Lung (tissue), 13 donors: ENCODE data around the gene SCAF11. TPM values are rescaled to one million over a fixed set of nuclear protein-coding genes. Genes with fewer than 3 reads are reported as not detected.
A peak's percentile ranks its signal among the peaks of the same experiment; 100 is the strongest.

Experiments used
- ATAC-seq: fragments of 200-7000 bp; cut with Tn5 transposase; one replicate; pipeline ENCODE4 v1.9.1; 2020; ENCODE audit warnings: moderate number of reproducible peaks; ENCODE audit not compliant: insufficient read depth, low FRiP score
- DNase-seq, 3 donors: peaks; one replicate each; pipeline ENCODE4 v3.0.0-alpha.2; 2013 to 2017
- H3K27ac ChIP-seq, 2 donors: one replicate each; pipeline ENCODE4 v1.5.1; 2013; ENCODE audit warnings: mild to moderate bottlenecking in 2 of 2, moderate library complexity in 2 of 2, control low read depth in 1 of 2, inconsistent platforms in 1 of 2, low read depth in 1 of 2, low read length in 1 of 2
- H3K27me3 ChIP-seq, 3 donors: one replicate each; pipeline ENCODE4 v1.5.1; 2013; ENCODE audit warnings: low read length in 2 of 3; ENCODE audit not compliant: control insufficient read depth in 3 of 3, insufficient read depth in 3 of 3
- H3K36me3 ChIP-seq, 4 donors: one replicate each; pipeline ENCODE4 v1.5.1; 2013; ENCODE audit warnings: low read length in 4 of 4, mild to moderate bottlenecking in 1 of 4, moderate library complexity in 1 of 4; ENCODE audit not compliant: control insufficient read depth in 4 of 4, insufficient read depth in 4 of 4
- H3K4me1 ChIP-seq, 5 donors: one replicate each; pipeline ENCODE4 v1.5.1; 2013; ENCODE audit warnings: low read length in 5 of 5, mild to moderate bottlenecking in 2 of 5, moderate library complexity in 1 of 5; ENCODE audit not compliant: control insufficient read depth in 5 of 5, insufficient read depth in 5 of 5
- H3K4me3 ChIP-seq: one replicate; pipeline ENCODE4 v1.5.1; 2013; ENCODE audit warnings: mild to moderate bottlenecking, control low read depth, moderate library complexity
- H3K9ac ChIP-seq, 2 donors: one replicate each; pipeline ENCODE4 v1.5.1; 2013; ENCODE audit warnings: low read length in 2 of 2, control low read depth in 1 of 2; ENCODE audit not compliant: insufficient read depth in 1 of 2
- H3K9me3 ChIP-seq, 4 donors: one replicate each; pipeline ENCODE4 v1.5.1; 2013; ENCODE audit warnings: low read length in 3 of 4, mild to moderate bottlenecking in 1 of 4, moderate library complexity in 1 of 4; ENCODE audit not compliant: control insufficient read depth in 4 of 4, insufficient read depth in 3 of 4
- CTCF ChIP-seq: IDR thresholded peaks from 2 replicates; pipeline ENCODE4 v1.5.1; 2012; ENCODE audit warnings: mild to moderate bottlenecking; ENCODE audit errors: control extremely low read depth, extremely low read depth
- WGBS, 2 donors: extraction: QIAGEN DNeasy Blood & Tissue Kit; methylation state at CpG; one replicate each; pipeline ENCODE4 v1.1.7; 2013; 5-methylcytosine and 5-hydroxymethylcytosine counted together
- polyA plus RNA-seq, 2 donors: library from polyadenylated mRNA; stranded (reverse); fragments of 200-250 nt; gene quantifications; one replicate each; pipeline ENCODE4 v1.2.1, GENCODE V29; 2013
- small RNA-seq: library from RNA; depleted of rRNA; stranded (forward); fragments of <200 nt; gene quantifications from one replicate; pipeline ENCODE3, GENCODE V24; 2014; ENCODE audit warnings: low replicate concordance
- total RNA-seq, 2 donors: library from RNA; depleted of rRNA in 1 of 2; stranded (reverse); fragments of >200 nt in 1 of 2; gene quantifications; one replicate each; pipeline ENCODE4 v1.2.1, GENCODE V29; 2014 to 2021
- donor health status: control.
- donor health status: control.
- donor health status: Bipolar disorder and iron deficiency.
- donor health status: healthy.
- donor health status: DM: yes; HTN: yes; CAD: no.

Gene SCAF11
- total and polyA plus RNA-seq, 4 donors = 27.2 to 230 (median 62.9) TPM

GRCh38 chr12:45878630-45879255 is 111.6 kb downstream of the SCAF11 start:
- Histone ChIP-seq H3K9ac (no peak overlapping the region), H3K27me3 (no peaks in the 10 kb centered on the region), H3K36me3 (peaks cover 7 to 31% (median 19%) of the 10 kb centered on the region in 4 donors), H3K9me3 (no peaks in the 10 kb centered on the region), H3K4me1 (peaks cover 0 to 26% (median 5%) of the 10 kb centered on the region in 5 donors), H3K27ac (no peak overlapping the region), H3K4me3 (no peak overlapping the region)
- 32 to 53% methylated on average over 8 of the region's 8 CpGs for WGBS, 2 donors
- DNase-seq = peak in 2 of 3 donors; percentile 29 to 36
- ATAC-seq = no peak
- no peak for TF ChIP-seq CTCF

GRCh38 chr12:45877069-45877468 is 113.3 kb downstream of the SCAF11 start:
- Histone ChIP-seq H3K4me3 (no peak overlapping the region), H3K9ac (no peak overlapping the region), H3K36me3 (peaks cover 8 to 34% (median 25%) of the 10 kb centered on the region in 4 donors), H3K27ac (no peak overlapping the region), H3K4me1 (peaks cover 0 to 26% (median 5%) of the 10 kb centered on the region in 5 donors), H3K27me3 (no peaks in the 10 kb centered on the region), H3K9me3 (no peaks in the 10 kb centered on the region)
- DNase-seq = no peak
- no peak for TF ChIP-seq CTCF
- whole genome bisulfite sequencing, 2 donors = 96 to 99% methylated on average over 5 of the region's 5 CpGs
- ATAC-seq = no peak

GRCh38 chr12:45872446-45872845 is 117.9 kb downstream of the SCAF11 start:
- no peak for DNase-seq
- no peak overlapping the region for H3K4me3 ChIP-seq

More at GRCh38 chr12:45872446-45872845, 117.9 kb downstream of the SCAF11 start:
- H3K36me3 ChIP-seq = peaks cover 10 to 40% (median 27%) of the 10 kb centered on the region in 4 donors
- no peaks in the 10 kb centered on the region for H3K9me3 ChIP-seq
- H3K9ac ChIP-seq = no peak overlapping the region
- H3K27me3 ChIP-seq = no peaks in the 10 kb centered on the region
- WGBS, 2 donors = 72 to 84% methylated on average over 7 of the region's 7 CpGs
- TF ChIP-seq CTCF = no peak
- no peak for ATAC-seq
- H3K4me1 ChIP-seq = no peaks in the 10 kb centered on the region
- H3K27ac ChIP-seq = no peak overlapping the region

Small RNA genes within 50 kb of the gene (small RNA-seq; reads per million reads assigned to genes)
- gene RN7SL246P = not detected
